ENCODE data around the gene CNTNAP5. TPM values are rescaled to one million over a fixed set of nuclear protein-coding genes. Genes with fewer than 3 reads are reported as not detected.

Gene CNTNAP5
- total and polyA plus RNA-seq, 2 donors (not counting 1 experiment from before 2014, with no cell fraction given), result not detected

DNA sequence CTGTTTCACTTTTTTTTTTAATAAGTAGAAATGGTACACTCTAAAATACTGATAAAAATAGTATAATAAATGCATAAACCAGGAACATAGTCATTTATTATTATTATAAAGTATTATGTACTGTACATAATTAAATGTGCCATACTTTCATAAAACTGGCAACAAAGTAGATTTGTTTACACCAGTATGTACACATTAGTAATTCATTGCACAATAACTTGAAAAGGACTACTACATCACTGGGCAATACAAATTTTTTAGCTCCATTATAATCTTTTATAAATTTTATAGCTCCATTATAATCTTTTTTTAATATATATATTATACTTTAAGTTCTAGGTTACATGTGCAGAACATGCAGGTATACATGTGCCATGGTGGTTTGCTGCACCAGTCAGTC is 636.5 kb downstream of the CNTNAP5 start:
- TF ChIP-seq, protein P1, sequence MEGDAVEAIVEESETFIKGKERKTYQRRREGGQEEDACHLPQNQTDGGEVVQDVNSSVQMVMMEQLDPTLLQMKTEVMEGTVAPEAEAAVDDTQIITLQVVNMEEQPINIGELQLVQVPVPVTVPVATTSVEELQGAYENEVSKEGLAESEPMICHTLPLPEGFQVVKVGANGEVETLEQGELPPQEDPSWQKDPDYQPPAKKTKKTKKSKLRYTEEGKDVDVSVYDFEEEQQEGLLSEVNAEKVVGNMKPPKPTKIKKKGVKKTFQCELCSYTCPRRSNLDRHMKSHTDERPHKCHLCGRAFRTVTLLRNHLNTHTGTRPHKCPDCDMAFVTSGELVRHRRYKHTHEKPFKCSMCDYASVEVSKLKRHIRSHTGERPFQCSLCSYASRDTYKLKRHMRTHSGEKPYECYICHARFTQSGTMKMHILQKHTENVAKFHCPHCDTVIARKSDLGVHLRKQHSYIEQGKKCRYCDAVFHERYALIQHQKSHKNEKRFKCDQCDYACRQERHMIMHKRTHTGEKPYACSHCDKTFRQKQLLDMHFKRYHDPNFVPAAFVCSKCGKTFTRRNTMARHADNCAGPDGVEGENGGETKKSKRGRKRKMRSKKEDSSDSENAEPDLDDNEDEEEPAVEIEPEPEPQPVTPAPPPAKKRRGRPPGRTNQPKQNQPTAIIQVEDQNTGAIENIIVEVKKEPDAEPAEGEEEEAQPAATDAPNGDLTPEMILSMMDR (IDR thresholded peaks at IDR 0.05), result no peak
- no peak for TF ChIP-seq EZH2 (IDR thresholded peaks at IDR 0.05; ENCODE audit: borderline replicate concordance, insufficient read depth, low read depth, low read length, poor library complexity, severe bottlenecking)
- H3K27me3 Mint-ChIP-seq, result no peaks in the 10 kb centered on the region
- Histone ChIP-seq H3K4me1 (ENCODE audit: control insufficient read depth in 2 of 2, insufficient read depth in 2 of 2, low read length in 2 of 2) (no peaks in the 10 kb centered on the region), H3K27me3 (replicated peaks in 1 of 4; ENCODE audit: control extremely low read depth in 1 of 4, control insufficient read depth in 3 of 4, insufficient read depth in 4 of 4, low read length in 3 of 4) (no peaks in the 10 kb centered on the region), H4K20me1 (ENCODE audit: control insufficient read depth, insufficient read depth, low read length, poor library complexity, severe bottlenecking) (no peaks in the 10 kb centered on the region), H3K4me3 (ENCODE audit: control extremely low read depth in 1 of 5, extremely low read depth in 1 of 5, insufficient read depth in 1 of 5, low read depth in 2 of 5, low read length in 4 of 5) (no peak overlapping the region), H2AFZ (ENCODE audit: insufficient read depth, low read depth, low read length, poor library complexity, severe bottlenecking) (no peak overlapping the region), H3K9me3 (ENCODE audit: control extremely low read depth in 1 of 3, control insufficient read depth in 2 of 3, insufficient read depth in 1 of 3, low read length in 2 of 3) (peaks cover 0 to 2% (median 0%) of the 10 kb centered on the region in 3 donors), H3K4me2 (replicated peaks; ENCODE audit: low read depth, low read length, poor library complexity, severe bottlenecking) (no peak overlapping the region), H3K9ac (ENCODE audit: low read length) (no peak overlapping the region), H3K27ac (ENCODE audit: low read length in 2 of 2) (no peak overlapping the region), H3K79me2 (ENCODE audit: control insufficient read depth, insufficient read depth, low read length) (no peaks in the 10 kb centered on the region), H3K36me3 (replicated peaks in 1 of 2; ENCODE audit: control extremely low read depth in 1 of 2, control insufficient read depth in 1 of 2, extremely low read depth in 1 of 2, insufficient read depth in 2 of 2, low read length in 1 of 2) (no peaks in the 10 kb centered on the region)
- intact Hi-C loops (cut with micrococcal nuclease), result no loop called here
- CTCF ChIA-PET, result no interaction called here
- no peaks in the 10 kb centered on the region for H3K4me1 Mint-ChIP-seq
- no peak overlapping the region for H3K27ac Mint-ChIP-seq
- no peak for ATAC-seq (ENCODE audit: low read depth)
- H3K4me3 Mint-ChIP-seq, result no peak overlapping the region
- H3K9me3 Mint-ChIP-seq (ENCODE audit: insufficient read depth), result peaks cover 8% of the 10 kb centered on the region
- POLR2A ChIA-PET, result no interaction called here
- no peak for DNase-seq

DNA sequence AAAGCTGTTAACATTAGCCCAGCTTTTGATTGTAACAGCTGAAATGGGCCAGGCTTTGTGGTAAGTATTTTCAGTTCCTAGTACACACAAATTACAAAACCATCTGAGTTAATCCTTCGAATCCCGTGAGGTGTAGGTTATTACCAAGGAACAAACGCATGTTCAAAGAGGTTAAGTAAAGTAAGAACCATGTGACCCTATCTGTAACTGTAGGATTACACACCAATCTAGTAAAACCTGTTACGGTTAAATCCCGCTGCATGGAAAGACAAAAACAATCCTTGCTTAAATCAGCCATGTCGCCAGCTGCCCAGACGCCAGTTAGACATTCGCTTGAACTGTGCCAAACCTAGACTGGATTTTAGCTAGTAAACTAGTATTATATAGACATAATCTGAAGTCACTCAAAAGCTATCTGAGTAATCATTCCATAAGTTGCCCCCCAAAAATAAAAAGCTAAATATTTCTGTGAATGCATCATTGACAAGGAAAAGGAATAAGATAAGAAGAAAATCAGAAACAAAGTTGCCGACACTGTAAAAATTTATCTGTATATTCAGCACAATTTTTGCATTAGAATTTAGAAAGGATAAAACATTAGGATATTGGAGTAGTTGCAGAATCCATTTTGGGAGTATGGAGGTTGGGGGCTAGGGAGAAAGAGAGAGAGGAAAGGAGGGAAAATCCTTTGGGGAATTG is 638.0 kb downstream of the CNTNAP5 start:
- WGBS (ENCODE audit: insufficient coverage), result 100% methylated on average over 1 of the region's 9 CpGs
- Histone ChIP-seq H3K27me3 (replicated peaks in 1 of 4; ENCODE audit: control extremely low read depth in 1 of 4, control insufficient read depth in 3 of 4, insufficient read depth in 4 of 4, low read length in 3 of 4) (no peaks in the 10 kb centered on the region), H2AFZ (ENCODE audit: insufficient read depth, low read depth, low read length, poor library complexity, severe bottlenecking) (no peak overlapping the region), H3K36me3 (replicated peaks in 1 of 2; ENCODE audit: control extremely low read depth in 1 of 2, control insufficient read depth in 1 of 2, extremely low read depth in 1 of 2, insufficient read depth in 2 of 2, low read length in 1 of 2) (no peaks in the 10 kb centered on the region), H3K9ac (ENCODE audit: low read length) (no peak overlapping the region), H3K9me3 (ENCODE audit: control extremely low read depth in 1 of 3, control insufficient read depth in 2 of 3, insufficient read depth in 1 of 3, low read length in 2 of 3) (peaks cover 0 to 2% (median 0%) of the 10 kb centered on the region in 3 donors), H4K20me1 (ENCODE audit: control insufficient read depth, insufficient read depth, low read length, poor library complexity, severe bottlenecking) (no peaks in the 10 kb centered on the region), H3K4me1 (ENCODE audit: control insufficient read depth in 2 of 2, insufficient read depth in 2 of 2, low read length in 2 of 2) (no peaks in the 10 kb centered on the region), H3K27ac (ENCODE audit: low read length in 2 of 2) (no peak overlapping the region), H3K4me2 (replicated peaks; ENCODE audit: low read depth, low read length, poor library complexity, severe bottlenecking) (no peak overlapping the region), H3K79me2 (ENCODE audit: control insufficient read depth, insufficient read depth, low read length) (no peaks in the 10 kb centered on the region), H3K4me3 (ENCODE audit: control extremely low read depth in 1 of 5, extremely low read depth in 1 of 5, insufficient read depth in 1 of 5, low read depth in 2 of 5, low read length in 4 of 5) (no peak overlapping the region)
- CTCF ChIA-PET, result no interaction called here
- Mint-ChIP-seq H3K27ac (no peak overlapping the region), H3K4me3 (no peak overlapping the region), H3K9me3 (ENCODE audit: insufficient read depth) (peaks cover 4% of the 10 kb centered on the region), H3K4me1 (no peaks in the 10 kb centered on the region), H3K27me3 (no peaks in the 10 kb centered on the region)
- ATAC-seq (ENCODE audit: low read depth) (no peak), DNase-seq (no peak)
- TF ChIP-seq, protein P1 (IDR thresholded peaks at IDR 0.05), result no peak
- TF ChIP-seq EZH2 (IDR thresholded peaks at IDR 0.05; ENCODE audit: borderline replicate concordance, insufficient read depth, low read depth, low read length, poor library complexity, severe bottlenecking), result no peak
- intact Hi-C loops (cut with micrococcal nuclease), result no loop called here
- POLR2A ChIA-PET, result no interaction called here
